PC-9 (cell line): ENCODE data around the gene PRSS22.

Experiments
- EZH2 ChIP-seq: fragments of 200-600 bp; sonication (generic); IDR thresholded peaks from 2 replicates; pipeline ENCODE4 v1.8.0; 2017; ENCODE audit warnings: antibody characterized with exemption, low read depth
- TF ChIP-seq, protein P1 (sequence below): fragments of 200-600 bp; sonication (generic); conservative IDR thresholded peaks from 2 replicates; pipeline ENCODE4 v1.6.1; 2017; ENCODE audit warnings: mixed run types, antibody characterized with exemption, mild to moderate bottlenecking, moderate library complexity

- TF ChIP-seq, protein P1, sequence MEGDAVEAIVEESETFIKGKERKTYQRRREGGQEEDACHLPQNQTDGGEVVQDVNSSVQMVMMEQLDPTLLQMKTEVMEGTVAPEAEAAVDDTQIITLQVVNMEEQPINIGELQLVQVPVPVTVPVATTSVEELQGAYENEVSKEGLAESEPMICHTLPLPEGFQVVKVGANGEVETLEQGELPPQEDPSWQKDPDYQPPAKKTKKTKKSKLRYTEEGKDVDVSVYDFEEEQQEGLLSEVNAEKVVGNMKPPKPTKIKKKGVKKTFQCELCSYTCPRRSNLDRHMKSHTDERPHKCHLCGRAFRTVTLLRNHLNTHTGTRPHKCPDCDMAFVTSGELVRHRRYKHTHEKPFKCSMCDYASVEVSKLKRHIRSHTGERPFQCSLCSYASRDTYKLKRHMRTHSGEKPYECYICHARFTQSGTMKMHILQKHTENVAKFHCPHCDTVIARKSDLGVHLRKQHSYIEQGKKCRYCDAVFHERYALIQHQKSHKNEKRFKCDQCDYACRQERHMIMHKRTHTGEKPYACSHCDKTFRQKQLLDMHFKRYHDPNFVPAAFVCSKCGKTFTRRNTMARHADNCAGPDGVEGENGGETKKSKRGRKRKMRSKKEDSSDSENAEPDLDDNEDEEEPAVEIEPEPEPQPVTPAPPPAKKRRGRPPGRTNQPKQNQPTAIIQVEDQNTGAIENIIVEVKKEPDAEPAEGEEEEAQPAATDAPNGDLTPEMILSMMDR: no peak
- TF ChIP-seq EZH2: no peak
Measured at GRCh38 chr16:2836646-2837508, 21.1 kb downstream of the PRSS22 start.
